Measurements from ENCODE around the gene ZFP82.

- no peak for TF ChIP-seq CTCF (IDR thresholded peaks at IDR 0.05)
- no peak for TF ChIP-seq POLR2A (IDR thresholded peaks at IDR 0.05)
Observed at GRCh38 chr19:36423925-36424324, 5.5 kb upstream of the ZFP82 start.

Data from testis (tissue), 2 donors.